ENCODE data around the gene TBX1. TPM values are rescaled to one million over a fixed set of nuclear protein-coding genes. Genes with fewer than 3 reads are reported as not detected.

TBX1 gene
- polyA plus RNA-seq, 1 donor from 2014 or later = not detected

- Histone ChIP-seq H3K9me2 (ENCODE audit: insufficient read depth, low read length) (no peaks in the 10 kb centered on the region), H2AFZ (ENCODE audit: low read depth, low read length) (no peak overlapping the region), H3K27ac (ENCODE audit: low read length) (no peak overlapping the region), H3K4me2 (ENCODE audit: low read length) (no peak overlapping the region), H4K20me1 (ENCODE audit: insufficient read depth) (no peaks in the 10 kb centered on the region), H3K4me3 (ENCODE audit: low read length) (no peak overlapping the region), H3K27me3 (ENCODE audit: insufficient read depth, low read depth, low read length) (peaks cover 87% of the 10 kb centered on the region), H3F3A (ENCODE audit: insufficient read depth, low read length, poor library complexity, severe bottlenecking) (no peaks in the 10 kb centered on the region), H3K36me3 (ENCODE audit: insufficient read depth, low read length) (no peaks in the 10 kb centered on the region), H3K79me2 (replicated peaks; ENCODE audit: insufficient read depth, low read length) (no peaks in the 10 kb centered on the region), H3K9ac (ENCODE audit: low read length) (no peak overlapping the region), H3K9me3 (ENCODE audit: low read length) (no peaks in the 10 kb centered on the region)
- TF ChIP-seq MXI1 (conservative IDR thresholded peaks at IDR 0.05; ENCODE audit: poor library complexity, severe bottlenecking) = no peak
- TF ChIP-seq RAD21 (conservative IDR thresholded peaks at IDR 0.05) = no peak
- no peak for TF ChIP-seq EP300 (conservative IDR thresholded peaks at IDR 0.05; ENCODE audit: poor library complexity, severe bottlenecking)
- TF ChIP-seq CTCF (IDR thresholded peaks at IDR 0.05; ENCODE audit: poor library complexity, severe bottlenecking) = no peak
- no peak for TF ChIP-seq REST (IDR thresholded peaks at IDR 0.05; ENCODE audit: borderline replicate concordance)
- TF ChIP-seq EZH2 (IDR thresholded peaks at IDR 0.05; ENCODE audit: borderline replicate concordance, insufficient read depth, low read length, poor library complexity, severe bottlenecking) = no peak
- no peak for TF ChIP-seq POLR2AphosphoS5 (IDR thresholded peaks at IDR 0.05)
- no peak for TF ChIP-seq SMC3 (conservative IDR thresholded peaks at IDR 0.05; ENCODE audit: poor library complexity)
- TF ChIP-seq TAF1 (IDR thresholded peaks at IDR 0.05; ENCODE audit: low read depth) = no peak
Observed at GRCh38 chr22:19767427-19768341, 7.1 kb downstream of the TBX1 start.

GRCh38 chr22:19769393-19769715, 8.8 kb downstream of the TBX1 start:
- H3K9me2 ChIP-seq (ENCODE audit: insufficient read depth, low read length) = no peaks in the 10 kb centered on the region
- no peak overlapping the region for H3K9ac ChIP-seq (ENCODE audit: low read length)
- H3K79me2 ChIP-seq (replicated peaks; ENCODE audit: insufficient read depth, low read length) = no peaks in the 10 kb centered on the region
- no peaks in the 10 kb centered on the region for H3K36me3 ChIP-seq (ENCODE audit: insufficient read depth, low read length)
- H2AFZ ChIP-seq (ENCODE audit: low read depth, low read length) = no peak overlapping the region
- H3K4me3 ChIP-seq (ENCODE audit: low read length) = no peak overlapping the region
- TF ChIP-seq EP300 (conservative IDR thresholded peaks at IDR 0.05; ENCODE audit: poor library complexity, severe bottlenecking) (no peak), EZH2 (IDR thresholded peaks at IDR 0.05; ENCODE audit: borderline replicate concordance, insufficient read depth, low read length, poor library complexity, severe bottlenecking) (no peak), POLR2AphosphoS5 (IDR thresholded peaks at IDR 0.05) (no peak), TAF1 (IDR thresholded peaks at IDR 0.05; ENCODE audit: low read depth) (no peak), REST (IDR thresholded peaks at IDR 0.05; ENCODE audit: borderline replicate concordance) (no peak), MXI1 (conservative IDR thresholded peaks at IDR 0.05; ENCODE audit: poor library complexity, severe bottlenecking) (no peak)
- no peaks in the 10 kb centered on the region for H3F3A ChIP-seq (ENCODE audit: insufficient read depth, low read length, poor library complexity, severe bottlenecking)
- H3K9me3 ChIP-seq (ENCODE audit: low read length) = no peaks in the 10 kb centered on the region
- no peak overlapping the region for H3K4me2 ChIP-seq (ENCODE audit: low read length)
- no peaks in the 10 kb centered on the region for H4K20me1 ChIP-seq (ENCODE audit: insufficient read depth)
- H3K27ac ChIP-seq (ENCODE audit: low read length) = no peak overlapping the region
- peaks cover 70% of the 10 kb centered on the region for H3K27me3 ChIP-seq (ENCODE audit: insufficient read depth, low read depth, low read length)

Measured in neural cell (in vitro differentiated cells).